NCI-H82 treated with DMSO at 0.1 percent for 48 hours (cell line): ENCODE measurements around the gene PIN1.
A peak's percentile ranks its signal among the peaks of the same experiment; 100 is the strongest.

Experiments used
- DNase-seq: peaks from one replicate; lab custom pipeline; 2025; ENCODE audit not compliant: unreplicated experiment; lab: John Stamatoyannopoulos, UW

Gene PIN1

GRCh38 chr19:9883231-9883758 lies 48.2 kb downstream of the PIN1 start:
- peak; percentile 85 for DNase-seq

- DNase-seq: peak; percentile 51
Observed at GRCh38 chr19:9883764-9884163, 48.6 kb downstream of the PIN1 start.

- DNase-seq: no peak
Observed at GRCh38 chr19:9885077-9885552, 50.0 kb downstream of the PIN1 start.

GRCh38 chr19:9891609-9892373 lies 56.7 kb downstream of the PIN1 start:
- DNase-seq: no peak
